HepG2 (cell line): ENCODE data around the gene ZNRF4. TPM values are rescaled to one million over a fixed set of nuclear protein-coding genes. Genes with fewer than 3 reads are reported as not detected.

Source experiments
- ARNT2 ChIP-seq: sonication (generic); formaldehyde crosslinking; IDR thresholded peaks from 2 replicates; pipeline ENCODE4 v1.8.0; 2022; ENCODE audit warnings: mild to moderate bottlenecking, low read depth, missing genetic modification reagents, moderate library complexity
- CENPT ChIP-seq: sonication (generic); formaldehyde crosslinking; IDR thresholded peaks from 2 replicates; pipeline ENCODE4 v1.8.0; 2022; ENCODE audit warnings: low read depth, mild to moderate bottlenecking, moderate library complexity, missing genetic modification reagents
- GFI1 ChIP-seq: sonication (generic); formaldehyde crosslinking; IDR thresholded peaks from 2 replicates; pipeline ENCODE4 v1.5.0; 2020; ENCODE audit warnings: missing genetic modification reagents, mild to moderate bottlenecking, borderline replicate concordance
- GLI4 ChIP-seq: sonication (generic); formaldehyde crosslinking; IDR thresholded peaks from 2 replicates; pipeline ENCODE4 v1.5.1; 2020; ENCODE audit warnings: missing genetic modification reagents, mild to moderate bottlenecking, moderate library complexity, borderline replicate concordance
- GPN1 ChIP-seq: sonication (generic); formaldehyde crosslinking; IDR thresholded peaks from 2 replicates; pipeline ENCODE4 v1.5.1; 2020; ENCODE audit warnings: missing genetic modification reagents, borderline replicate concordance
- HBP1 ChIP-seq: IDR thresholded peaks from 2 replicates; pipeline ENCODE4 v1.6.1; 2016; ENCODE audit warnings: low read depth, control low read depth
- ISX ChIP-seq: sonication (generic); formaldehyde crosslinking; conservative IDR thresholded peaks from 2 replicates; pipeline ENCODE4 v1.5.0; 2020; ENCODE audit warnings: missing genetic modification reagents
- KDM1A ChIP-seq: IDR thresholded peaks from 2 replicates; pipeline ENCODE4 v1.6.1; 2016; ENCODE audit warnings: missing compliant biosample characterization
- MAF1 ChIP-seq: sonication (generic); formaldehyde crosslinking; IDR thresholded peaks from 2 replicates; pipeline ENCODE4 v1.5.0; 2020; ENCODE audit warnings: missing genetic modification reagents, borderline replicate concordance
- NFE2 ChIP-seq: sonication (generic); formaldehyde crosslinking; IDR thresholded peaks from 2 replicates; pipeline ENCODE4 v1.4.0; 2020; ENCODE audit warnings: missing genetic modification reagents
- PAX8 ChIP-seq: sonication (generic); formaldehyde crosslinking; IDR thresholded peaks from 2 replicates; pipeline ENCODE4 v1.8.0; 2022; ENCODE audit warnings: mild to moderate bottlenecking, missing genetic modification reagents, borderline replicate concordance
- PRPF4 ChIP-seq: fragments of 200-400 bp; formaldehyde crosslinking; IDR thresholded peaks from 2 replicates; pipeline ENCODE4 v1.6.1; 2016; ENCODE audit warnings: low read length, low read depth; ENCODE audit not compliant: poor library complexity, severe bottlenecking
- RNF2 ChIP-seq: fragments of 450-650 bp; conservative IDR thresholded peaks from 2 replicates; pipeline ENCODE4 v1.6.1; 2016; ENCODE audit warnings: low read depth
- SAFB2 ChIP-seq: sonication (generic); formaldehyde crosslinking; IDR thresholded peaks from 2 replicates; pipeline ENCODE4 v1.5.1; 2020; ENCODE audit warnings: missing genetic modification reagents, low read depth, mild to moderate bottlenecking, borderline replicate concordance
- TEAD3 ChIP-seq: optimal IDR thresholded peaks from 2 replicates; pipeline ENCODE3; 2016; ENCODE audit warnings: borderline replicate concordance
- ZBTB46 ChIP-seq: sonication (generic); formaldehyde crosslinking; IDR thresholded peaks from 2 replicates; pipeline ENCODE4 v1.4.0; 2020; ENCODE audit warnings: mild to moderate bottlenecking, missing genetic modification reagents, borderline replicate concordance
- ZC3H4 ChIP-seq: sonication (generic); formaldehyde crosslinking; IDR thresholded peaks from 2 replicates; pipeline ENCODE4 v1.4.0; 2020; ENCODE audit warnings: missing genetic modification reagents, borderline replicate concordance
- ZNF263 ChIP-seq: sonication (generic); formaldehyde crosslinking; IDR thresholded peaks from 2 replicates; pipeline ENCODE4 v1.4.0; 2020; ENCODE audit warnings: missing genetic modification reagents
- ZNF337 ChIP-seq: sonication (generic); formaldehyde crosslinking; IDR thresholded peaks from 2 replicates; pipeline ENCODE4 v1.5.1; 2020; ENCODE audit warnings: missing genetic modification reagents, low read depth, mild to moderate bottlenecking, borderline replicate concordance
- ZNF879 ChIP-seq: sonication (generic); formaldehyde crosslinking; IDR thresholded peaks from 2 replicates; pipeline ENCODE4 v1.8.1; 2023; ENCODE audit warnings: missing genetic modification reagents
- polyA plus RNA-seq, 8 experiments: library from polyadenylated mRNA; depleted of rRNA in 3 of 8; stranded (reverse) in 7 of 8; unstranded in 1 of 8; fragments of >200 nt; fragmentation: Illumina TruSeq in 4 of 8; extraction: Trizol in 4 of 8; gene quantifications; 2 replicates each; pipeline versions ENCODE4 v1.2.1 to v1.2.3, GENCODE V29; 2011 to 2016; ENCODE audit warnings: low read depth in 4 of 8, missing spikeins in 1 of 8, mixed read lengths in 1 of 8; ENCODE audit not compliant: insufficient read depth in 1 of 8
- total RNA-seq, 5 experiments: library from RNA; depleted of rRNA; stranded (reverse); fragments of >200 nt; fragmentation: Illumina TruSeq; extraction: Trizol; gene quantifications; 2 replicates each; pipeline ENCODE4 v1.2.3, GENCODE V29; 2016; ENCODE audit warnings: low read depth in 1 of 5
- TF ChIP-seq, protein P1 (sequence below), 2 experiments: fragments of 450-650 bp in 1 of 2; sonication (generic) in 1 of 2; formaldehyde crosslinking; IDR thresholded peaks; 2 replicates each; pipeline versions ENCODE4 v1.5.0 to v1.8.0; 2020 to 2022; ENCODE audit warnings: mild to moderate bottlenecking in 1 of 2, missing genetic modification reagents in 1 of 2
- TF ChIP-seq, protein P2 (sequence below): sonication (generic); formaldehyde crosslinking; IDR thresholded peaks from 2 replicates; pipeline ENCODE4 v1.4.0; 2020; ENCODE audit warnings: missing genetic modification reagents

ZNRF4 gene
- total and polyA plus RNA-seq, 2 of the 13 experiments (the other 11 are each of a cell fraction or from before 2014, with no cell fraction given), result not detected

DNA sequence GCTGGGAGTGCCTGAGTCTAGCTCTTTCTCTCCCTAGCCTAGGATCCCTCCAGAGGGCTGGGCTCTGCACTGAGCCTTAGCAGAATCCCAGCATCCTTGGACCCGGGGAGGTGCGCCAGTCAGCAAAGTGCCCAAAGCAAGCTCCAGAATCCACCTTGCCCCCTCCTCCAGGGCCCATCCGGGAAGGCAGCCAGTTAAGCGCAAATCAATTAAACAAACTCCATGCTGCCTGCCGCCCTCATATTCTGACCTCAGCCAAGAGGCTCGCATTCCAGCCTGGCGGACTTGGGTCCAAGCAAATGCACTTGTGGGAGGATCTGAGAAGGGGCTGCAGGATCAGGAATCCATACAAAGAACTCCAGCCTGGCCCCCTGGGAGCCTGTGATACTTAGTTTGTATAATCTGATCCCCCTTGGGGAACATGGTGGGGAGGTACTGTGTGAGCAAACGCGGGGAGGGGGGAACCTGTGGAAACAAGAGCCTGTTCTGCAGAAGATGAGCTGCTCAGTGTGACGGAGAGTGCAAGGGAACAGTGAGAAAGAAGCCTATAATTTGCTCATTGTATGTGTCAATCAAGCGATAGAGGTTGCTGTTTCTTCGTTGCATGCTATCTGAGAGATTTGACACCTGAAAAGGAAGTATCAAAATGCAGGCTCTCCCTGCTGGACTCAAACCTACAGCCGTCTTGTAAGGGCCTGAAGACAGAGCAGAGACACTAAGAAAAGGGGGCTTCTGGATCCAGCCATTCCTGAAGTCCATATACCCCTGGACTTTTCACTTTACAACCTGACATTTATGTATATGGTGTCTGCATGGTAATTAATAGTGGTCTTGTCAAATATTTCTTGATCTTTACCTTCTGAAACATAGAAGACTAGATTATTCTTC, 29.4 kb downstream of the ZNRF4 start (continued):
- TF ChIP-seq, protein P1, sequence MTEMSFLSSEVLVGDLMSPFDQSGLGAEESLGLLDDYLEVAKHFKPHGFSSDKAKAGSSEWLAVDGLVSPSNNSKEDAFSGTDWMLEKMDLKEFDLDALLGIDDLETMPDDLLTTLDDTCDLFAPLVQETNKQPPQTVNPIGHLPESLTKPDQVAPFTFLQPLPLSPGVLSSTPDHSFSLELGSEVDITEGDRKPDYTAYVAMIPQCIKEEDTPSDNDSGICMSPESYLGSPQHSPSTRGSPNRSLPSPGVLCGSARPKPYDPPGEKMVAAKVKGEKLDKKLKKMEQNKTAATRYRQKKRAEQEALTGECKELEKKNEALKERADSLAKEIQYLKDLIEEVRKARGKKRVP (CRISPR knock-in tag; IDR thresholded peaks at IDR 0.05), result no peak
- TF ChIP-seq ARNT2 (CRISPR knock-in tag) (no peak), ZC3H4 (CRISPR knock-in tag) (no peak), ZNF337 (no peak), PAX8 (CRISPR knock-in tag) (no peak), CENPT (CRISPR knock-in tag) (no peak), GLI4 (no peak), ZNF879 (CRISPR knock-in tag) (no peak), ZNF263 (peak; percentile 55; the same call in 1 of the 2 replicates), SAFB2 (CRISPR knock-in tag) (no peak), GFI1 (CRISPR knock-in tag) (no peak), PRPF4 (no peak), MAF1 (no peak), GPN1 (CRISPR knock-in tag) (no peak), KDM1A (no peak), HBP1 (CRISPR knock-in tag) (no peak), NFE2 (CRISPR knock-in tag) (no peak), RNF2 (no peak), TEAD3 (CRISPR knock-in tag) (peak; percentile 97), ISX (CRISPR knock-in tag) (no peak), ZBTB46 (no peak)
- TF ChIP-seq, protein P2, sequence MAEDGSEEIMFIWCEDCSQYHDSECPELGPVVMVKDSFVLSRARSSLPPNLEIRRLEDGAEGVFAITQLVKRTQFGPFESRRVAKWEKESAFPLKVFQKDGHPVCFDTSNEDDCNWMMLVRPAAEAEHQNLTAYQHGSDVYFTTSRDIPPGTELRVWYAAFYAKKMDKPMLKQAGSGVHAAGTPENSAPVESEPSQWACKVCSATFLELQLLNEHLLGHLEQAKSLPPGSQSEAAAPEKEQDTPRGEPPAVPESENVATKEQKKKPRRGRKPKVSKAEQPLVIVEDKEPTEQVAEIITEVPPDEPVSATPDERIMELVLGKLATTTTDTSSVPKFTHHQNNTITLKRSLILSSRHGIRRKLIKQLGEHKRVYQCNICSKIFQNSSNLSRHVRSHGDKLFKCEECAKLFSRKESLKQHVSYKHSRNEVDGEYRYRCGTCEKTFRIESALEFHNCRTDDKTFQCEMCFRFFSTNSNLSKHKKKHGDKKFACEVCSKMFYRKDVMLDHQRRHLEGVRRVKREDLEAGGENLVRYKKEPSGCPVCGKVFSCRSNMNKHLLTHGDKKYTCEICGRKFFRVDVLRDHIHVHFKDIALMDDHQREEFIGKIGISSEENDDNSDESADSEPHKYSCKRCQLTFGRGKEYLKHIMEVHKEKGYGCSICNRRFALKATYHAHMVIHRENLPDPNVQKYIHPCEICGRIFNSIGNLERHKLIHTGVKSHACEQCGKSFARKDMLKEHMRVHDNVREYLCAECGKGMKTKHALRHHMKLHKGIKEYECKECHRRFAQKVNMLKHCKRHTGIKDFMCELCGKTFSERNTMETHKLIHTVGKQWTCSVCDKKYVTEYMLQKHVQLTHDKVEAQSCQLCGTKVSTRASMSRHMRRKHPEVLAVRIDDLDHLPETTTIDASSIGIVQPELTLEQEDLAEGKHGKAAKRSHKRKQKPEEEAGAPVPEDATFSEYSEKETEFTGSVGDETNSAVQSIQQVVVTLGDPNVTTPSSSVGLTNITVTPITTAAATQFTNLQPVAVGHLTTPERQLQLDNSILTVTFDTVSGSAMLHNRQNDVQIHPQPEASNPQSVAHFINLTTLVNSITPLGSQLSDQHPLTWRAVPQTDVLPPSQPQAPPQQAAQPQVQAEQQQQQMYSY, result no peak
